ENCODE data around the gene KLHDC7A.

The KLHDC7A gene

GRCh38 chr1:18463984-18464664 lies 16.6 kb upstream of the KLHDC7A start:
- TF ChIP-seq CTCF (IDR thresholded peaks at IDR 0.05; ENCODE audit: borderline replicate concordance, insufficient read depth, low read depth, low read length): no peak

GRCh38 chr1:18464665-18465050 lies 16.1 kb upstream of the KLHDC7A start:
- TF ChIP-seq CTCF (IDR thresholded peaks at IDR 0.05; ENCODE audit: borderline replicate concordance, insufficient read depth, low read depth, low read length): no peak
- H3K4me3 ChIP-seq (ENCODE audit: low read depth, low read length): no peak overlapping the region

More at GRCh38 chr1:18463984-18464664, 16.6 kb upstream of the KLHDC7A start:
- H3K4me3 ChIP-seq (ENCODE audit: low read depth, low read length): no peak overlapping the region

GRCh38 chr1:18466676-18467075 lies 14.1 kb upstream of the KLHDC7A start:
- H3K4me3 ChIP-seq (ENCODE audit: low read depth, low read length): no peak overlapping the region
- no peak for TF ChIP-seq CTCF (IDR thresholded peaks at IDR 0.05; ENCODE audit: borderline replicate concordance, insufficient read depth, low read depth, low read length)

- H3K4me3 ChIP-seq (ENCODE audit: low read depth, low read length): no peak overlapping the region
- no peak for TF ChIP-seq CTCF (IDR thresholded peaks at IDR 0.05; ENCODE audit: borderline replicate concordance, insufficient read depth, low read depth, low read length)
Measured at GRCh38 chr1:18468570-18468969, 12.2 kb upstream of the KLHDC7A start.

GRCh38 chr1:18469514-18469913 lies 11.2 kb upstream of the KLHDC7A start:
- no peak overlapping the region for H3K4me3 ChIP-seq (ENCODE audit: low read depth, low read length)
- no peak for TF ChIP-seq CTCF (IDR thresholded peaks at IDR 0.05; ENCODE audit: borderline replicate concordance, insufficient read depth, low read depth, low read length)

GRCh38 chr1:18470671-18471355 lies 9.9 kb upstream of the KLHDC7A start:
- H3K4me3 ChIP-seq (ENCODE audit: low read depth, low read length): no peak overlapping the region
- no peak for TF ChIP-seq CTCF (IDR thresholded peaks at IDR 0.05; ENCODE audit: borderline replicate concordance, insufficient read depth, low read depth, low read length)

Measured in GM12875 (cell line).